GM12865 (cell line): ENCODE results near the gene SLC24A2.

Experiments used
- DNase-seq: peaks from one replicate; pipeline ENCODE4 v3.0.0; 2010; ENCODE audit warnings: low read depth
- H3K4me3 ChIP-seq: 2 replicates; pipeline ENCODE4 v1.5.1; 2011; ENCODE audit warnings: mild to moderate bottlenecking, low read depth, low read length, control low read depth
- CTCF ChIP-seq: IDR thresholded peaks from 2 replicates; pipeline ENCODE4 v1.5.1; 2011; ENCODE audit warnings: low read length, control low read depth, low read depth, inconsistent platforms; ENCODE audit not compliant: insufficient read depth; ENCODE audit errors: missing control alignments

Gene SLC24A2

GRCh38 chr9:19784136-19784535 is 4.7 kb downstream of the SLC24A2 start:
- no peak for TF ChIP-seq CTCF
- no peak for DNase-seq

GRCh38 chr9:19783500-19783899 is 5.3 kb downstream of the SLC24A2 start:
- TF ChIP-seq CTCF, result no peak
- DNase-seq, result no peak
- H3K4me3 ChIP-seq, result no peak overlapping the region

More at GRCh38 chr9:19784136-19784535, 4.7 kb downstream of the SLC24A2 start:
- H3K4me3 ChIP-seq, result no peak overlapping the region

GRCh38 chr9:19782005-19782404 is 6.8 kb downstream of the SLC24A2 start:
- H3K4me3 ChIP-seq, result no peak overlapping the region
- TF ChIP-seq CTCF, result no peak
- no peak for DNase-seq

GRCh38 chr9:19781240-19781639 is 7.6 kb downstream of the SLC24A2 start:
- TF ChIP-seq CTCF, result no peak
- H3K4me3 ChIP-seq, result no peak overlapping the region
- no peak for DNase-seq

- TF ChIP-seq CTCF, result no peak
- DNase-seq, result no peak
- H3K4me3 ChIP-seq, result no peak overlapping the region
Observed at GRCh38 chr9:19771446-19771845, 17.4 kb downstream of the SLC24A2 start.

- DNase-seq, result no peak
Observed at GRCh38 chr9:19770973-19771372, 17.9 kb downstream of the SLC24A2 start.

More at GRCh38 chr9:19770973-19771372, 17.9 kb downstream of the SLC24A2 start:
- no peak for TF ChIP-seq CTCF
- no peak overlapping the region for H3K4me3 ChIP-seq
